ENCODE data around the gene PTGER2. TPM values are rescaled to one million over a fixed set of nuclear protein-coding genes. Genes with fewer than 3 reads are reported as not detected.

Gene PTGER2
- 67.4 and 67.9 TPM in 2 replicates for total RNA-seq

- Mint-ChIP-seq H3K27me3 (ENCODE audit: insufficient read depth) (peaks cover 1% of the 10 kb centered on the region), H3K36me3 (ENCODE audit: low read depth) (peaks cover 59% of the 10 kb centered on the region), H3K9me3 (no peaks in the 10 kb centered on the region), H3K4me1 (ENCODE audit: low read depth) (peaks cover 71% of the 10 kb centered on the region), H3K27ac (peak within 1 kb of the TSS; percentile 99), H3K4me3 (peak within 1 kb of the TSS; percentile 98)
- intact Hi-C loops (cut with micrococcal nuclease), result loop anchor here (1.0 to 10.0 kb wide), 9 partner anchors 11 to 881 kb away; partner anchors contain the start of genes ERO1A, GPR137C and TXNDC16
- DNase-seq (ENCODE audit: low spot score), result peak; percentile 85
These were observed at the start of gene PTGER2 for GRCh38 chr14:52313903-52314594. Gene PTGER2, plus strand, starts transcription at chr14:52314312. Its CDS starts 237 bp downstream, at chr14:52314549.

- Mint-ChIP-seq H3K27ac (no peak overlapping the region), H3K4me1 (ENCODE audit: low read depth) (peaks cover 40% of the 10 kb centered on the region), H3K27me3 (ENCODE audit: insufficient read depth) (peaks cover 44% of the 10 kb centered on the region), H3K9me3 (peaks cover 3% of the 10 kb centered on the region), H3K4me3 (no peak overlapping the region), H3K36me3 (ENCODE audit: low read depth) (peaks cover 6% of the 10 kb centered on the region)
- no peak for DNase-seq (ENCODE audit: low spot score)
- intact Hi-C loops (cut with micrococcal nuclease), result loop anchor here (5.0 kb wide), 1 partner anchor 198 kb away; the partner anchor contains the start of gene NID2
These were observed 48.9 kb upstream of the PTGER2 start for GRCh38 chr14:52265253-52265652.

GRCh38 chr14:52266179-52266578, 47.9 kb upstream of the PTGER2 start:
- peaks cover 40% of the 10 kb centered on the region for H3K4me1 Mint-ChIP-seq (ENCODE audit: low read depth)
- no peaks in the 10 kb centered on the region for H3K9me3 Mint-ChIP-seq
- no peak overlapping the region for H3K4me3 Mint-ChIP-seq
- H3K27me3 Mint-ChIP-seq (ENCODE audit: insufficient read depth), result peaks cover 51% of the 10 kb centered on the region
- peaks cover 7% of the 10 kb centered on the region for H3K36me3 Mint-ChIP-seq (ENCODE audit: low read depth)
- no peak for DNase-seq (ENCODE audit: low spot score)
- intact Hi-C loops (cut with micrococcal nuclease), result loop anchor here (5.0 kb wide), 1 partner anchor 199 kb away; the partner anchor contains the start of gene NID2
- H3K27ac Mint-ChIP-seq, result no peak overlapping the region

- H3K27me3 Mint-ChIP-seq (ENCODE audit: insufficient read depth), result peaks cover 57% of the 10 kb centered on the region
- H3K27ac Mint-ChIP-seq, result no peak overlapping the region
- no peak for DNase-seq (ENCODE audit: low spot score)
- intact Hi-C loops (cut with micrococcal nuclease), result loop anchor here (5.0 kb wide), 1 partner anchor 199 kb away; the partner anchor contains the start of gene NID2
- H3K4me3 Mint-ChIP-seq, result peak overlapping the region; percentile 32
- peaks cover 7% of the 10 kb centered on the region for H3K36me3 Mint-ChIP-seq (ENCODE audit: low read depth)
- H3K4me1 Mint-ChIP-seq (ENCODE audit: low read depth), result peaks cover 40% of the 10 kb centered on the region
- H3K9me3 Mint-ChIP-seq, result no peaks in the 10 kb centered on the region
These were observed 47.3 kb upstream of the PTGER2 start for GRCh38 chr14:52266782-52267181.

GRCh38 chr14:52267501-52268278, 46.4 kb upstream of the PTGER2 start, which contains the start of gene PTGDR:
Gene PTGDR, plus strand, starts transcription at chr14:52267698. Its CDS starts 117 bp downstream, at chr14:52267815.
- Mint-ChIP-seq H3K27ac (no peak within 1 kb of the TSS), H3K4me1 (ENCODE audit: low read depth) (peaks cover 40% of the 10 kb centered on the region), H3K36me3 (ENCODE audit: low read depth) (peaks cover 7% of the 10 kb centered on the region), H3K4me3 (peak within 1 kb of the TSS; percentile 83), H3K27me3 (ENCODE audit: insufficient read depth) (peaks cover 57% of the 10 kb centered on the region), H3K9me3 (no peaks in the 10 kb centered on the region)
- no peak for DNase-seq (ENCODE audit: low spot score)
- intact Hi-C loops (cut with micrococcal nuclease), result loop anchor here (5.0 kb wide), 1 partner anchor 200 kb away; the partner anchor contains the start of gene NID2

- H3K9me3 Mint-ChIP-seq, result no peaks in the 10 kb centered on the region
- H3K27ac Mint-ChIP-seq, result no peak overlapping the region
- H3K4me3 Mint-ChIP-seq, result peak overlapping the region; percentile 83
- H3K36me3 Mint-ChIP-seq (ENCODE audit: low read depth), result peaks cover 7% of the 10 kb centered on the region
- H3K27me3 Mint-ChIP-seq (ENCODE audit: insufficient read depth), result peaks cover 57% of the 10 kb centered on the region
- H3K4me1 Mint-ChIP-seq (ENCODE audit: low read depth), result peaks cover 40% of the 10 kb centered on the region
- DNase-seq (ENCODE audit: low spot score), result no peak
- intact Hi-C loops (cut with micrococcal nuclease), result loop anchor here (5.0 kb wide), 1 partner anchor 201 kb away; the partner anchor contains the start of gene NID2
These were observed 45.6 kb upstream of the PTGER2 start for GRCh38 chr14:52268279-52269061.

- intact Hi-C loops (cut with micrococcal nuclease), result loop anchor here (5.0 kb wide), 1 partner anchor 202 kb away; the partner anchor contains the start of gene NID2
- H3K27me3 Mint-ChIP-seq (ENCODE audit: insufficient read depth), result peaks cover 58% of the 10 kb centered on the region
- DNase-seq (ENCODE audit: low spot score), result no peak
- H3K9me3 Mint-ChIP-seq, result no peaks in the 10 kb centered on the region
- H3K4me3 Mint-ChIP-seq, result peak overlapping the region; percentile 83
- peaks cover 6% of the 10 kb centered on the region for H3K36me3 Mint-ChIP-seq (ENCODE audit: low read depth)
- peaks cover 40% of the 10 kb centered on the region for H3K4me1 Mint-ChIP-seq (ENCODE audit: low read depth)
- H3K27ac Mint-ChIP-seq, result no peak overlapping the region
These were observed 45.0 kb upstream of the PTGER2 start for GRCh38 chr14:52269100-52269499.

- Mint-ChIP-seq H3K9me3 (no peaks in the 10 kb centered on the region), H3K27me3 (ENCODE audit: insufficient read depth) (peaks cover 62% of the 10 kb centered on the region), H3K36me3 (ENCODE audit: low read depth) (peaks cover 5% of the 10 kb centered on the region), H3K4me1 (ENCODE audit: low read depth) (peaks cover 38% of the 10 kb centered on the region), H3K4me3 (no peak overlapping the region), H3K27ac (no peak overlapping the region)
- intact Hi-C loops (cut with micrococcal nuclease), result loop anchor here (5.0 kb wide), 1 partner anchor 203 kb away; the partner anchor contains the start of gene NID2
- no peak for DNase-seq (ENCODE audit: low spot score)
These were observed 44.1 kb upstream of the PTGER2 start for GRCh38 chr14:52269982-52270381.

- peaks cover 5% of the 10 kb centered on the region for H3K36me3 Mint-ChIP-seq (ENCODE audit: low read depth)
- H3K27me3 Mint-ChIP-seq (ENCODE audit: insufficient read depth), result peaks cover 61% of the 10 kb centered on the region
- no peak overlapping the region for H3K4me3 Mint-ChIP-seq
- intact Hi-C loops (cut with micrococcal nuclease), result no loop called here
- H3K4me1 Mint-ChIP-seq (ENCODE audit: low read depth), result peaks cover 29% of the 10 kb centered on the region
- no peak overlapping the region for H3K27ac Mint-ChIP-seq
- DNase-seq (ENCODE audit: low spot score), result no peak
- H3K9me3 Mint-ChIP-seq, result no peaks in the 10 kb centered on the region
These were observed 42.6 kb upstream of the PTGER2 start for GRCh38 chr14:52271538-52271937.

- no peak for DNase-seq (ENCODE audit: low spot score)
- Mint-ChIP-seq H3K9me3 (no peaks in the 10 kb centered on the region), H3K27ac (no peak overlapping the region), H3K36me3 (ENCODE audit: low read depth) (peaks cover 2% of the 10 kb centered on the region), H3K4me1 (ENCODE audit: low read depth) (peaks cover 21% of the 10 kb centered on the region), H3K27me3 (ENCODE audit: insufficient read depth) (peaks cover 57% of the 10 kb centered on the region), H3K4me3 (no peak overlapping the region)
- intact Hi-C loops (cut with micrococcal nuclease), result loop anchor here (2.0 kb wide), 1 partner anchor 276 kb away; no protein-coding TSS in a partner anchor
These were observed 41.7 kb upstream of the PTGER2 start for GRCh38 chr14:52272375-52272774.

- peak overlapping the region; percentile 52 for H3K27ac Mint-ChIP-seq
- H3K4me1 Mint-ChIP-seq (ENCODE audit: low read depth), result peaks cover 15% of the 10 kb centered on the region
- H3K36me3 Mint-ChIP-seq (ENCODE audit: low read depth), result peaks cover 2% of the 10 kb centered on the region
- intact Hi-C loops (cut with micrococcal nuclease), result no loop called here
- DNase-seq (ENCODE audit: low spot score), result no peak
- H3K4me3 Mint-ChIP-seq, result no peak overlapping the region
- H3K9me3 Mint-ChIP-seq, result no peaks in the 10 kb centered on the region
- H3K27me3 Mint-ChIP-seq (ENCODE audit: insufficient read depth), result peaks cover 34% of the 10 kb centered on the region
These were observed 38.7 kb upstream of the PTGER2 start for GRCh38 chr14:52275372-52275771.

- Mint-ChIP-seq H3K36me3 (ENCODE audit: low read depth) (no peaks in the 10 kb centered on the region), H3K9me3 (no peaks in the 10 kb centered on the region), H3K27me3 (ENCODE audit: insufficient read depth) (peaks cover 21% of the 10 kb centered on the region), H3K27ac (no peak overlapping the region), H3K4me3 (no peak overlapping the region), H3K4me1 (ENCODE audit: low read depth) (peaks cover 15% of the 10 kb centered on the region)
- intact Hi-C loops (cut with micrococcal nuclease), result no loop called here
- DNase-seq (ENCODE audit: low spot score), result no peak
These were observed 36.6 kb upstream of the PTGER2 start for GRCh38 chr14:52277552-52277951.
